HL-60/S4 treated with retinoic acid at 250 ng/mL for 4 days and 3 days (cell line): ENCODE measurements around the gene PDE2A.

Experiments
- in situ Hi-C: fragments of 300-500 bp; cut with MboI; formaldehyde crosslinking; loops from 2 replicates; pipeline ENCODE4 v1.7.0; 2022; ENCODE audit warnings: low sequenced_read_pairs

Gene PDE2A

GRCh38 chr11:72685560-72686480, 11.6 kb upstream of the PDE2A start:
- in situ Hi-C loops = no loop called here

GRCh38 chr11:72684236-72684912, 10.2 kb upstream of the PDE2A start:
- in situ Hi-C loops = no loop called here

GRCh38 chr11:72683782-72684200, 9.6 kb upstream of the PDE2A start:
- in situ Hi-C loops = no loop called here

GRCh38 chr11:72682858-72683243, 8.6 kb upstream of the PDE2A start:
- in situ Hi-C loops = no loop called here

GRCh38 chr11:72682238-72682857, 8.1 kb upstream of the PDE2A start:
- in situ Hi-C loops = no loop called here

GRCh38 chr11:72681226-72682153, 7.3 kb upstream of the PDE2A start:
- in situ Hi-C loops = no loop called here

GRCh38 chr11:72680624-72681158, 6.5 kb upstream of the PDE2A start:
- in situ Hi-C loops = no loop called here

- in situ Hi-C loops = loop anchor here (10.0 kb wide), 1 partner anchor 205 kb away; no protein-coding TSS in a partner anchor
Observed at GRCh38 chr11:72679869-72680268, 5.6 kb upstream of the PDE2A start.

- in situ Hi-C loops = loop anchor here (10.0 kb wide), 1 partner anchor 204 kb away; no protein-coding TSS in a partner anchor
Observed at GRCh38 chr11:72678524-72678923, 4.3 kb upstream of the PDE2A start.

GRCh38 chr11:72676861-72677341, 2.7 kb upstream of the PDE2A start:
- in situ Hi-C loops = loop anchor here (10.0 kb wide), 1 partner anchor 202 kb away; no protein-coding TSS in a partner anchor

- in situ Hi-C loops = loop anchor here (10.0 kb wide), 1 partner anchor 200 kb away; no protein-coding TSS in a partner anchor
Observed at GRCh38 chr11:72675221-72675620, 999 bp upstream of the PDE2A start.

GRCh38 chr11:72673284-72673942, 809 bp downstream of the PDE2A start:
- in situ Hi-C loops = loop anchor here (10.0 kb wide), 1 partner anchor 199 kb away; no protein-coding TSS in a partner anchor

- in situ Hi-C loops = loop anchor here (10.0 kb wide), 1 partner anchor 198 kb away; no protein-coding TSS in a partner anchor
Observed at GRCh38 chr11:72672597-72673238, 1.5 kb downstream of the PDE2A start.

GRCh38 chr11:72671152-72672099, 2.8 kb downstream of the PDE2A start:
- in situ Hi-C loops = loop anchor here (10.0 kb wide), 1 partner anchor 197 kb away; no protein-coding TSS in a partner anchor

- in situ Hi-C loops = loop anchor here (10.0 kb wide), 1 partner anchor 195 kb away; no protein-coding TSS in a partner anchor
Observed at GRCh38 chr11:72670041-72670440, 4.2 kb downstream of the PDE2A start.

GRCh38 chr11:72669527-72669926, 4.7 kb downstream of the PDE2A start:
- in situ Hi-C loops = no loop called here

- in situ Hi-C loops = no loop called here
Observed at GRCh38 chr11:72668629-72669347, 5.4 kb downstream of the PDE2A start.
